ENCODE results near the gene HOXD4.

The HOXD4 gene

GRCh38 chr2:176156807-176157498 is 5.6 kb downstream of the HOXD4 start, which contains the start of gene HOXD3:
Gene HOXD3, plus strand, starts transcription at chr2:176157307. Its CDS starts 11,808 bp downstream, at chr2:176169115.
- DNase-seq (ENCODE audit: low read depth in 2 of 2) = no peak

DNA sequence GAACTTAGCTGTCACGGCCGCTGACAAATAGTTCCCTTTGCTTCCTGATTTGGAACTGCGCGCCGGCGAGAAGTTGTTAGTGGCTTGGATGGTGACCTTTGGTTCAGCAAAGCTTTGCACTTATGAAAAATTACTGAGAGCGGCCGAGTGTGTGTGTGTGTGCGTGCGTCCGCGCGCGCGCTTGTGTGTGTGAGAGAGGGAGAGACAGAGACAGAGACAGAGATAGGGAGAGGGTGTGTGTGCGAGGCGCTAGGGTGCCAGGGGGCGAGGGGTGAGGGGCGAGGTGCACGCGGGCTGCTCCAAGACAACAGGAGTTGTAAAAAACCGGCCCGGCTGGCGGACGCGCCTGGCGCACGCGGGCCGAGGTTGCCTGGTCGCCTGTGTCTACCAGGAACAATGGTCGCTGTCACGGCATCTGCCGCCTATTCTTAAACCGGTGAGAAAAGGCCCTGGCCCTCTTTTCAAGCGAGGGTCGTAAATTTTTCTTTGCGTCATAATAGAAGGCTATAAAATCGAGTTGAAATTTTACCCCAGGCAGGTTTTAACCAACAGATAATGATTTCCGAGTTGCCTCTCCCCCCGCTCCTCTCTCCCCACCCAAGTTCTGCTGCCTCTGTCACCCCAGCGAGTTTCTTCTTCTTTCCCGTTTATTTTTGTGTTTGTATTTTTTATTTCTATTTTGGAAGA is 6.3 kb downstream of the HOXD4 start:
- DNase-seq (ENCODE audit: low read depth in 2 of 2) = no peak

GRCh38 chr2:176158186-176158591 is 6.8 kb downstream of the HOXD4 start:
- no peak for DNase-seq (ENCODE audit: low read depth in 2 of 2)

GRCh38 chr2:176158855-176159662 is 7.7 kb downstream of the HOXD4 start:
- DNase-seq (ENCODE audit: low read depth in 2 of 2) = no peak

- DNase-seq (ENCODE audit: low read depth in 2 of 2) = no peak
Measured at GRCh38 chr2:176159663-176160250, 8.4 kb downstream of the HOXD4 start.

DNA sequence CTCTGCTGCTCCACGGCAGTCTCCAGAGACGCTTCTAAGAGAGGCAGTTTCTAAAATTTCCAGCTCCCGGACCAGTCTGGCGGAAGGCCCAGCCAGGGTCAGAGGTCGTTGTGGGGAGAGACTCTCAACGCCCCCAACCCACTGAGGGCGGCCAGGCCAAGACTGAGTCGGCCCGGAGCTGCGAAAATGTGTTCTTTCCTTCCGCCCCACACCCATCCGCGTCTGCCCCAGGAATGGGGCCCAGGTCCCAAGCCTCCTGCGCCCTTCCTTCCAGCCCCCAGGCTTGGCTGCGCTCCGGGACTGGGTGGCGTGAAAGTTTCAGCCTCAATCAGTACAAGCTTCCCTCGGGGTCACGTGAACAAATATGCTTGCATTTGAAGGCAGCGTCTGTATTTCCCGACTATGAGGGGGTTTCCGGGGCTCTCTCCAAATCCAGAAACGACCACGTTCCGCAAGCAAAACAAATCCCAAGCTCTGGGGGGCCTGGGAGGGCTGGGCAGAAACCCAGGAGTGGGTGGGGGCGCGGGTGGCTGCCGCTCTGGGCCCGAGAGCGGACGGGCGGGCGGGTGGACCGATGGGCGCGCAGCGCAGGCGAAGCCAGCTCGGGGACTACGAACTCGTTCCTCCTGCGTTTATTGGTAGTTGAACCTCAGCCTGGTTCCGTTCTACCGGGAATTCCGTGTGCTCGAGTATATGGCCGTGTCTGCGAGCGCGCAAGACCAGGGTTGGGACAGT is 9.1 kb downstream of the HOXD4 start:
- no peak for DNase-seq (ENCODE audit: low read depth in 2 of 2)

DNA sequence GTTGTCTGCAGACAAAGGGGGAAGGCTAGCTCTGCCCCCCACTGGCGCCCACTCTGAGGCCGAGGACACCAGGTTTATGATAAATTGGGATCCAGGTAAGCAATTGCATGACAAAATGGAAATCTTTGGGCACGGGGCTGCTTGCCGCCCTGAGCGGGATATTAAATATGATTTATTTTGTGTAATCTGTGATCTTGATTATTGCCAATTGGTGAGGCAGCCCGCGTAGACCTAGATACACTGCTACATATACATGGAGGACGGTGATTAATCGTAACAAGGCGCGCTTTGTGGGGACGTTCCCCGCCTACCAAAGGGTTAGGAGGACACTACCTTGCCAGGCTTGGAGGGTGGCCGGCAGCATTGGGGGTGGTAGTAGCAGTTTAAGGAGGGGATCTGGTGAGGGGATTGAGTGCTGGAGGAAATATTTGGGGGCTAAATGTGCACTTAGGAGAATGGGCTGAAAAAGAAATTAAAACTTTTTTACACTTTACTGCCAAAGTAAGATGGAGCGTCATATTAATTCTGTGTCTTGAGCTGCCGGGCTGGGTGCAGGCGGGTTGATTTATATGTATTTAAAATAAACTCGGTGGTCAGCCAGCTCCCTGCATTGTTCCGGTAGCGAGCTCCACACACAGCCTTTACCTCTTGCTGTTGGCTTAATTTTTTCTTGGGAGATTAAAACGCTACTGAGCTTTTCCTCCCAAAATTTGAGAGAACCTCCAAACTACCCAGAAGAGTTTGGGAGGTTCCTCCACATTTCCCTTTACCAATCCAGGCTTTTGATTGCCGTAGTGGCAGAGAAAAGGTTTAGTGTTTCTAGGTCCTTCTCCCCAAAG is 9.9 kb downstream of the HOXD4 start:
- DNase-seq (ENCODE audit: low read depth in 2 of 2) = no peak

GRCh38 chr2:176161825-176162626 is 10.7 kb downstream of the HOXD4 start:
- peak; percentile 75 to 80 for DNase-seq (ENCODE audit: low read depth in 2 of 2)

GRCh38 chr2:176162911-176163671 is 11.7 kb downstream of the HOXD4 start:
- DNase-seq (ENCODE audit: low read depth in 2 of 2) = no peak

DNA sequence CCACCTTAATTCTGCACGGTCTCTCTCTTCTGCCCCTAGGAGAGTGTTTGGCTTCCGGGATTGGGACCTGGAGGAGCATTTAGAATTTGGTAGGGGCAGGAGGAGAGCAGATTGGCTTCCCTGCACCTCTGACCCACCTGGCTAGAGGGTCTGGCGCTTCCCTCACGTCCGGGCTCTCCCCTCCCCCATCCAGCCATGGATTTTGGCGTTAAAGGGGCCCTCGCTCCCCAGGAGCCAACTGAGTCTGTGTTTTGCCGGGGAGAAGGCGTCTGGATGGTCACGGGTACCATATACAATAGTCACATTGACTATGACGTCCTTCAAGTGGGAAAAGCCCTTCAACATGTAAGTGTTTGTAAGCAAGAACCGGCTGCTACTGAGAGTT is 12.3 kb downstream of the HOXD4 start:
- no peak for DNase-seq (ENCODE audit: low read depth in 2 of 2)

DNA sequence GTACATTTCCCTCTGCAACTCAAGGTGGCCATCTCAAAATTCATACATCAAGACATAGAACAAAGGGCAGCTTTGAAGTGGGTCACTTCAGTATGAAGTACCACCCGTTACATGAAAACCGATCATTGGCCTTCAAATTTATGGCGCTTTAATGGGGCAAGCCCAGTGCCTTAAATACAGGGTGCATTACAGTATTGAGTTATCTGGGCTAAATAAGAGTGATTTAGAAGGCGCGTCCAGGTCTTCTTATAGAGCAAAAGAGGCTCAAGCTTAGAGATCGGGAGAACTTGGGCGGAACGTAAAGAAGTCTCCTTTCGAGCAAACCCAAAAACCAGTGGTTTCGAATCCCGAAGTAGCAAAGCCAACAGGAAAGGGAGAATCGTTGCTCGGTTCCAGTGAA is 12.9 kb downstream of the HOXD4 start:
- no peak for DNase-seq (ENCODE audit: low read depth in 2 of 2)

GRCh38 chr2:176164611-176165369 is 13.4 kb downstream of the HOXD4 start:
- no peak for DNase-seq (ENCODE audit: low read depth in 2 of 2)

DNA sequence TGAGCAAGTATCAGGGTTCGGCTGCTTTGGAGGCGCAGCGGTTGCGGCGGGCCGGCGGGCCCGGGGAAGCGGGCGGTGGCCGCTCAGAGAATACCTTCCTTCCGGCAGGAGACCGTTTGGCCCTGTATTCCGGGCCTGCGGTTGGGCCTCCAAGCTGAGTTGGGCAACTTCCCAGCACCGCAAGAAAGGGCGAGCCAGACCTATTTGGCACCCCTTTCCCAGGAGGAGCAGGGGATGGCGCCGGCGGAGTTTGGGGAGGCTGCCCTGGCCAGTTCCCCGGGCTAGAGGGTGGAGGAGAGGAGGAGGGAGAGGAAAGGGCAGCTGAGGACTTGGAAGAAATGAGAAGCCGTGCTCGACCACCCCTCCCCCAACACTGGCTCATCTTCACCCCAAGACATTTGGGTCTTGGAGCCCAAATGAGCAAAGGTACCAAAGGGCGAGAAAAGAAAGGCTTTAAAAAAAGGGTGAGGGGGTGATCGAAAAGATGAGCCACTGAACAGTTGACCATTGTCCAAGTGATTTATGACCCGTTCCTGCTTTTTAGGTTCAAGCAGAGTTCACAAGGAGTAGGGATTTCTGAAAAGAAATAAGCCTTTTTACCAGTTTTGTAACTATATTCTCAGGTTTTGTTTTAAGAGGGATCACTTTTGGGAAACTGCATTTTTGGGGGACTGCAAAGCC is 14.2 kb downstream of the HOXD4 start:
- no peak for DNase-seq (ENCODE audit: low read depth in 2 of 2)

DNA sequence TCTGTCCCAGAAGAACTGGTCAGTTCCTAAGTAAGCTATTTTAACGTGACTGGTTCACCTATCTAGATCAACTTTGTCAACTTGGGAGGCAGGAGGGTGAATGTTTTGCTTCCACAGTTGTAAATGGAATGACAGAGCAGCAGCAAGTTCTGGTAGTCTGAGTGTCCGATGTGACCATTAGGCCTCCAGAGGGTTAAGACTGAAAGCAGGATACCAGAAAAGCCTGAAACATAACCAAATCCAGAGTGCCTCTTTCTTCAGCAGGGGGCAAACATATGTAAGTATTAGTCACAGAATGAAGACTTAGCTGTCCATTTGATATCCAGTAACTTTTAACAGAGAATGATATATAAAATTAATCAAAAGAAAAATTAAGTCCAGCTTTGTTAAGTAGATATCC is 14.9 kb downstream of the HOXD4 start:
- no peak for DNase-seq (ENCODE audit: low read depth in 2 of 2)

- no peak for DNase-seq (ENCODE audit: low read depth in 2 of 2)
Measured at GRCh38 chr2:176167398-176167797, 16.0 kb downstream of the HOXD4 start.

DNA sequence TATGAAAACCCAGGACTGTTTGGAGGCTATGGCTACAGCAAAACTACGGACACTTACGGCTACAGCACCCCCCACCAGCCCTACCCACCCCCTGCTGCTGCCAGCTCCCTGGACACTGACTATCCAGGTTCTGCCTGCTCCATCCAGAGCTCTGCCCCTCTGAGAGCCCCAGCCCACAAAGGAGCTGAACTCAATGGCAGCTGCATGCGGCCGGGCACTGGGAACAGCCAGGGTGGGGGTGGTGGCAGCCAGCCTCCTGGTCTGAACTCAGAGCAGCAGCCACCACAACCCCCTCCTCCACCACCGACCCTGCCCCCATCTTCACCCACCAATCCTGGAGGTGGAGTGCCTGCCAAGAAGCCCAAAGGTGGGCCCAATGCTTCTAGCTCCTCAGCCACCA is 17.8 kb downstream of the HOXD4 start:
- no peak for DNase-seq (ENCODE audit: low read depth in 2 of 2)

GRCh38 chr2:176169711-176170110 is 18.4 kb downstream of the HOXD4 start:
- no peak for DNase-seq (ENCODE audit: low read depth in 2 of 2)
